HEK293 (cell line): ENCODE data around the gene KIAA1958.

ENCODE experiments used
- CTCF ChIA-PET: fragments of 350-600 bp; formaldehyde crosslinking; extraction: SDS; loops from one replicate; lab custom pipeline; 2021; ENCODE audit warnings: antibody characterized with exemption; lab: Yijun Ruan, JAX
- POLR2A ChIA-PET: fragments of 300-600 bp; formaldehyde crosslinking; extraction: SDS; loops from one replicate; lab custom pipeline; 2020; ENCODE audit warnings: antibody characterized with exemption, inconsistent platforms; lab: Yijun Ruan, JAX
- H3K27ac ChIP-seq: fragments of 200-500 bp; sonication (Bioruptor generic); 2 replicates; pipeline ENCODE4 v1.5.1; 2014; ENCODE audit warnings: low read depth, low read length, control low read depth, inconsistent platforms; ENCODE audit errors: extremely low read depth
- H3K36me3 ChIP-seq, 2 experiments: fragments of 200-500 bp in 1 of 2; sonication (Bioruptor generic) in 1 of 2; 1 replicate in 1 of 2; 2 replicates in 1 of 2; pipeline ENCODE4 v1.5.1; 2014 to 2017; ENCODE audit warnings: inconsistent platforms in 2 of 2, low read length in 2 of 2; ENCODE audit not compliant: control insufficient read depth in 2 of 2, insufficient read depth in 1 of 2
- H3K4me1 ChIP-seq: fragments of 200-500 bp; sonication (Bioruptor generic); 2 replicates; pipeline ENCODE4 v1.5.1; 2014; ENCODE audit warnings: mild to moderate bottlenecking, low read length, inconsistent platforms; ENCODE audit not compliant: control insufficient read depth, insufficient read depth
- H3K4me3 ChIP-seq: 2 replicates; pipeline ENCODE4 v1.5.1; 2011; ENCODE audit warnings: low read depth, mild to moderate bottlenecking, control low read depth, low read length, moderate library complexity
- H3K9me3 ChIP-seq: fragments of 200-500 bp; sonication (Bioruptor generic); 2 replicates; pipeline ENCODE4 v1.5.1; 2014; ENCODE audit warnings: low read depth, low read length, inconsistent platforms; ENCODE audit not compliant: control insufficient read depth, insufficient read depth
- EGR2 ChIP-seq: fragments of 450-650 bp; formaldehyde crosslinking; IDR thresholded peaks from 2 replicates; pipeline ENCODE4 v1.5.1; 2016; ENCODE audit warnings: low read depth, missing biosample characterization, missing genetic modification characterization
- FEZF1 ChIP-seq: fragments of 450-650 bp; formaldehyde crosslinking; IDR thresholded peaks from 2 replicates; pipeline ENCODE4 v1.5.1; 2016; ENCODE audit warnings: missing biosample characterization, missing genetic modification characterization
- GLIS1 ChIP-seq: fragments of 450-650 bp; formaldehyde crosslinking; IDR thresholded peaks from 2 replicates; pipeline ENCODE4 v1.5.1; 2016; ENCODE audit warnings: missing biosample characterization, missing genetic modification characterization
- KLF10 ChIP-seq: fragments of 450-650 bp; IDR thresholded peaks from 2 replicates; pipeline ENCODE4 v1.5.1; 2018; ENCODE audit warnings: missing biosample characterization, mild to moderate bottlenecking, missing genetic modification characterization
- KLF9 ChIP-seq: fragments of 450-650 bp; formaldehyde crosslinking; IDR thresholded peaks from 2 replicates; pipeline ENCODE4 v1.5.1; 2016; ENCODE audit warnings: missing biosample characterization, missing genetic modification characterization, low read depth
- SETDB1 ChIP-seq: IDR thresholded peaks from one replicate; pipeline ENCODE4 v1.6.1; 2017; ENCODE audit warnings: mild to moderate bottlenecking, low read length, moderate library complexity, mixed read lengths; ENCODE audit not compliant: insufficient read length
- SP2 ChIP-seq: fragments of 450-650 bp; formaldehyde crosslinking; IDR thresholded peaks from 2 replicates; pipeline ENCODE4 v1.5.1; 2016; ENCODE audit warnings: missing biosample characterization, missing genetic modification characterization
- ZBTB17 ChIP-seq: fragments of 450-650 bp; formaldehyde crosslinking; IDR thresholded peaks from 2 replicates; pipeline ENCODE4 v1.5.1; 2016; ENCODE audit warnings: missing biosample characterization, missing genetic modification characterization
- ZBTB20 ChIP-seq: fragments of 450-650 bp; formaldehyde crosslinking; IDR thresholded peaks from 2 replicates; pipeline ENCODE4 v1.5.1; 2016; ENCODE audit warnings: missing biosample characterization, missing genetic modification characterization
- ZBTB21 ChIP-seq: fragments of 450-650 bp; formaldehyde crosslinking; IDR thresholded peaks from 2 replicates; pipeline ENCODE4 v1.5.1; 2017; ENCODE audit warnings: missing biosample characterization, missing genetic modification characterization
- ZIC2 ChIP-seq: fragments of 450-650 bp; formaldehyde crosslinking; IDR thresholded peaks from 2 replicates; pipeline ENCODE4 v1.5.1; 2016; ENCODE audit warnings: missing biosample characterization, missing genetic modification characterization
- ZNF148 ChIP-seq: fragments of 450-650 bp; formaldehyde crosslinking; IDR thresholded peaks from 2 replicates; pipeline ENCODE4 v1.5.0; 2017; ENCODE audit warnings: missing biosample characterization, missing genetic modification characterization, borderline replicate concordance
- ZNF202 ChIP-seq: fragments of 450-650 bp; formaldehyde crosslinking; IDR thresholded peaks from 2 replicates; pipeline ENCODE4 v1.5.1; 2016; ENCODE audit warnings: missing biosample characterization, missing genetic modification characterization, borderline replicate concordance
- ZNF335 ChIP-seq: fragments of 450-650 bp; formaldehyde crosslinking; conservative IDR thresholded peaks from 2 replicates; pipeline ENCODE4 v1.5.1; 2016; ENCODE audit warnings: missing biosample characterization, missing genetic modification characterization
- ZNF548 ChIP-seq: fragments of 450-650 bp; formaldehyde crosslinking; IDR thresholded peaks from 2 replicates; pipeline ENCODE4 v1.5.1; 2016; ENCODE audit warnings: missing biosample characterization, missing genetic modification characterization
- ZNF600 ChIP-seq: fragments of 450-650 bp; formaldehyde crosslinking; IDR thresholded peaks from 2 replicates; pipeline ENCODE4 v1.5.1; 2016; ENCODE audit warnings: missing biosample characterization, missing genetic modification characterization
- ZNF660 ChIP-seq: fragments of 450-650 bp; IDR thresholded peaks from 2 replicates; pipeline ENCODE4 v1.5.1; 2018; ENCODE audit warnings: missing biosample characterization, mild to moderate bottlenecking, missing genetic modification characterization
- ZNF76 ChIP-seq: fragments of 450-650 bp; formaldehyde crosslinking; IDR thresholded peaks from 2 replicates; pipeline ENCODE4; 2016; ENCODE audit warnings: low read depth, missing biosample characterization, missing genetic modification characterization, borderline replicate concordance
- TF ChIP-seq, protein P1 (sequence below): fragments of 450-650 bp; formaldehyde crosslinking; conservative IDR thresholded peaks from 2 replicates; pipeline ENCODE4 v1.5.1; 2016; ENCODE audit warnings: low read depth, missing biosample characterization, missing genetic modification characterization
- TF ChIP-seq, protein P2 (sequence below): fragments of 450-650 bp; formaldehyde crosslinking; IDR thresholded peaks from 2 replicates; pipeline ENCODE4 v1.5.1; 2016; ENCODE audit warnings: missing biosample characterization, missing genetic modification characterization
- TF ChIP-seq, protein P3 (sequence below): fragments of 450-650 bp; formaldehyde crosslinking; IDR thresholded peaks from 2 replicates; pipeline ENCODE4 v1.5.1; 2016; ENCODE audit warnings: missing biosample characterization, missing genetic modification characterization
- TF ChIP-seq, protein P4 (sequence below): fragments of 450-650 bp; formaldehyde crosslinking; IDR thresholded peaks from 2 replicates; pipeline ENCODE4 v1.5.1; 2016; ENCODE audit warnings: missing biosample characterization, missing genetic modification characterization
- TF ChIP-seq, protein P5 (sequence below): sonication (generic); formaldehyde crosslinking; IDR thresholded peaks from 2 replicates; pipeline ENCODE4 v1.8.1; 2022; ENCODE audit warnings: mild to moderate bottlenecking, moderate library complexity, missing genetic modification reagents

KIAA1958 gene

DNA sequence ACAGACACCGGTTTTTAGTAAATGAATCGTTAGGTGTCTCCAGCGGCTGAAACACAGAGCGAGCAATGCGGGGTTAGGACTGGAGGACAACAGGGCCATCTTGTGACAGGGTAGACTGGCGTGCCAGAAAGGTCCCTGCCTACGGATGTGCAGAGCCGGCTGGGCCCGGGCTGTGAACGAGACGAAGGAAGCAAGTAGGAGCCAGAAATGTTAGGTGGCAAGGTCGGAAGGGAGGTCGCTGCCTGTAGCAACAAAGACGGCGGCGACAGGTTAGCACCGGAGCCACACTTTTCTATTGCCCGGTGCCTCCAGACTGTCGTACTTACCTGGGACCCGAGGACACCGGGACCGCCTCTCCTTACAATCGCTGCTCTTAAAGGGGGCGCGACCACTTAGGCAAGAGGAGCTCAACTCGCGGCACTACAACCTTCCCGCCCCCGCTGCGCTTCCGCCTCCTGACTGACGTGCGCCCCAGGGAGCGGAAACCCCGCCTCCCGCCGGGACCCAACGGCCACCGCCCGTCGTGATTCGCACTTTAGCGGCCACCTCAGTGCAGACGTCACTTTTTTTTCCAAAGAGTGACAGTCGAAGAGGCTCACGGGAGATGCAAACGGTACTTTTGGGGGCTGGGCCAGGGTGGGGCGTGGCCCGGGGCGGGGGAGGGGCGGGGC lies 231.2 kb downstream of the KIAA1958 start, which contains the start of gene INIP:
Gene INIP, minus strand, starts transcription at position 457 of the 671 bp plus-strand sequence. CDS start 1,632 bp downstream, outside the sequence.
- Histone ChIP-seq H3K4me1 (no peaks in the 10 kb centered on the region), H3K4me3 (peak within 1 kb of the TSS; percentile 81), H3K36me3 (peaks cover 0 to 6% of the 10 kb centered on the region in 2 experiments; a peak in 2 of 3 replicates), H3K27ac (peak within 1 kb of the TSS; percentile 57), H3K9me3 (no peaks in the 10 kb centered on the region)
- ChIA-PET CTCF (interaction anchor here (0.6 to 4.3 kb wide), 12 partner anchors 12 to 951 kb away, joined by 3 to 20 read pairs (median 4); no protein-coding TSS in a partner anchor), POLR2A (interaction anchor here (0.6 to 2.1 kb wide), 19 partner anchors 9 to 605 kb away, joined by 3 to 18 read pairs (median 4); partner anchors contain the start of genes HSDL2, KIAA1958 and SNX30)
- TF ChIP-seq GLIS1 (tag by site-specific recombination) (peak; percentile 86), ZNF202 (tag by site-specific recombination) (no peak), ZBTB17 (tag by site-specific recombination) (peak; percentile 64), KLF9 (tag by site-specific recombination) (peak; percentile 77), SP2 (tag by site-specific recombination) (peak; percentile 92), ZNF660 (tag by site-specific recombination) (0 out of 2 replicates have a peak, but pooled peaks have one; percentile 33), ZNF76 (tag by site-specific recombination) (peak; percentile 70; the same call in 1 of the 2 replicates), ZNF148 (tag by site-specific recombination) (no peak), ZBTB21 (tag by site-specific recombination) (peak; percentile 53; the same call in 1 of the 2 replicates), ZBTB20 (tag by site-specific recombination) (peak; percentile 89), ZIC2 (tag by site-specific recombination) (peak; percentile 83), SETDB1 (no peak), ZNF335 (tag by site-specific recombination) (peak; percentile 88), EGR2 (tag by site-specific recombination) (peak; percentile 38), KLF10 (tag by site-specific recombination) (peak; percentile 82), ZNF600 (tag by site-specific recombination) (peak; percentile 83), ZNF548 (tag by site-specific recombination) (no peak), FEZF1 (tag by site-specific recombination) (peak; percentile 16; the same call in 1 of the 2 replicates)
- TF ChIP-seq, protein P1, sequence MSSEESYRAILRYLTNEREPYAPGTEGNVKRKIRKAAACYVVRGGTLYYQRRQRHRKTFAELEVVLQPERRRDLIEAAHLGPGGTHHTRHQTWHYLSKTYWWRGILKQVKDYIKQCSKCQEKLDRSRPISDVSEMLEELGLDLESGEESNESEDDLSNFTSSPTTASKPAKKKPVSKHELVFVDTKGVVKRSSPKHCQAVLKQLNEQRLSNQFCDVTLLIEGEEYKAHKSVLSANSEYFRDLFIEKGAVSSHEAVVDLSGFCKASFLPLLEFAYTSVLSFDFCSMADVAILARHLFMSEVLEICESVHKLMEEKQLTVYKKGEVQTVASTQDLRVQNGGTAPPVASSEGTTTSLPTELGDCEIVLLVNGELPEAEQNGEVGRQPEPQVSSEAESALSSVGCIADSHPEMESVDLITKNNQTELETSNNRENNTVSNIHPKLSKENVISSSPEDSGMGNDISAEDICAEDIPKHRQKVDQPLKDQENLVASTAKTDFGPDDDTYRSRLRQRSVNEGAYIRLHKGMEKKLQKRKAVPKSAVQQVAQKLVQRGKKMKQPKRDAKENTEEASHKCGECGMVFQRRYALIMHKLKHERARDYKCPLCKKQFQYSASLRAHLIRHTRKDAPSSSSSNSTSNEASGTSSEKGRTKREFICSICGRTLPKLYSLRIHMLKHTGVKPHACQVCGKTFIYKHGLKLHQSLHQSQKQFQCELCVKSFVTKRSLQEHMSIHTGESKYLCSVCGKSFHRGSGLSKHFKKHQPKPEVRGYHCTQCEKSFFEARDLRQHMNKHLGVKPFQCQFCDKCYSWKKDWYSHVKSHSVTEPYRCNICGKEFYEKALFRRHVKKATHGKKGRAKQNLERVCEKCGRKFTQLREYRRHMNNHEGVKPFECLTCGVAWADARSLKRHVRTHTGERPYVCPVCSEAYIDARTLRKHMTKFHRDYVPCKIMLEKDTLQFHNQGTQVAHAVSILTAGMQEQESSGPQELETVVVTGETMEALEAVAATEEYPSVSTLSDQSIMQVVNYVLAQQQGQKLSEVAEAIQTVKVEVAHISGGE: peak; percentile 80
- TF ChIP-seq, protein P2, sequence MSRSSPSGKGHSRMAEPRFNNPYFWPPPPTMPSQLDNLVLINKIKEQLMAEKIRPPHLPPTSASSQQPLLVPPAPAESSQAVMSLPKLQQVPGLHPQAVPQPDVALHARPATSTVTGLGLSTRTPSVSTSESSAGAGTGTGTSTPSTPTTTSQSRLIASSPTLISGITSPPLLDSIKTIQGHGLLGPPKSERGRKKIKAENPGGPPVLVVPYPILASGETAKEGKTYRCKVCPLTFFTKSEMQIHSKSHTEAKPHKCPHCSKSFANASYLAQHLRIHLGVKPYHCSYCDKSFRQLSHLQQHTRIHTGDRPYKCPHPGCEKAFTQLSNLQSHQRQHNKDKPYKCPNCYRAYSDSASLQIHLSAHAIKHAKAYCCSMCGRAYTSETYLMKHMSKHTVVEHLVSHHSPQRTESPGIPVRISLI: peak; percentile 73; the same call in 1 of the 2 replicates
- TF ChIP-seq, protein P3, sequence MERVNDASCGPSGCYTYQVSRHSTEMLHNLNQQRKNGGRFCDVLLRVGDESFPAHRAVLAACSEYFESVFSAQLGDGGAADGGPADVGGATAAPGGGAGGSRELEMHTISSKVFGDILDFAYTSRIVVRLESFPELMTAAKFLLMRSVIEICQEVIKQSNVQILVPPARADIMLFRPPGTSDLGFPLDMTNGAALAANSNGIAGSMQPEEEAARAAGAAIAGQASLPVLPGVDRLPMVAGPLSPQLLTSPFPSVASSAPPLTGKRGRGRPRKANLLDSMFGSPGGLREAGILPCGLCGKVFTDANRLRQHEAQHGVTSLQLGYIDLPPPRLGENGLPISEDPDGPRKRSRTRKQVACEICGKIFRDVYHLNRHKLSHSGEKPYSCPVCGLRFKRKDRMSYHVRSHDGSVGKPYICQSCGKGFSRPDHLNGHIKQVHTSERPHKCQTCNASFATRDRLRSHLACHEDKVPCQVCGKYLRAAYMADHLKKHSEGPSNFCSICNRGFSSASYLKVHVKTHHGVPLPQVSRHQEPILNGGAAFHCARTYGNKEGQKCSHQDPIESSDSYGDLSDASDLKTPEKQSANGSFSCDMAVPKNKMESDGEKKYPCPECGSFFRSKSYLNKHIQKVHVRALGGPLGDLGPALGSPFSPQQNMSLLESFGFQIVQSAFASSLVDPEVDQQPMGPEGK (tag by site-specific recombination): peak; percentile 66
- TF ChIP-seq, protein P4, sequence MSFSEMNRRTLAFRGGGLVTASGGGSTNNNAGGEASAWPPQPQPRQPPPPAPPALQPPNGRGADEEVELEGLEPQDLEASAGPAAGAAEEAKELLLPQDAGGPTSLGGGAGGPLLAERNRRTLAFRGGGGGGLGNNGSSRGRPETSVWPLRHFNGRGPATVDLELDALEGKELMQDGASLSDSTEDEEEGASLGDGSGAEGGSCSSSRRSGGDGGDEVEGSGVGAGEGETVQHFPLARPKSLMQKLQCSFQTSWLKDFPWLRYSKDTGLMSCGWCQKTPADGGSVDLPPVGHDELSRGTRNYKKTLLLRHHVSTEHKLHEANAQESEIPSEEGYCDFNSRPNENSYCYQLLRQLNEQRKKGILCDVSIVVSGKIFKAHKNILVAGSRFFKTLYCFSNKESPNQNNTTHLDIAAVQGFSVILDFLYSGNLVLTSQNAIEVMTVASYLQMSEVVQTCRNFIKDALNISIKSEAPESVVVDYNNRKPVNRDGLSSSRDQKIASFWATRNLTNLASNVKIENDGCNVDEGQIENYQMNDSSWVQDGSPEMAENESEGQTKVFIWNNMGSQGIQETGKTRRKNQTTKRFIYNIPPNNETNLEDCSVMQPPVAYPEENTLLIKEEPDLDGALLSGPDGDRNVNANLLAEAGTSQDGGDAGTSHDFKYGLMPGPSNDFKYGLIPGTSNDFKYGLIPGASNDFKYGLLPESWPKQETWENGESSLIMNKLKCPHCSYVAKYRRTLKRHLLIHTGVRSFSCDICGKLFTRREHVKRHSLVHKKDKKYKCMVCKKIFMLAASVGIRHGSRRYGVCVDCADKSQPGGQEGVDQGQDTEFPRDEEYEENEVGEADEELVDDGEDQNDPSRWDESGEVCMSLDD (tag by site-specific recombination): 0 out of 2 replicates have a peak, but pooled peaks have one; percentile 43
- TF ChIP-seq, protein P5, sequence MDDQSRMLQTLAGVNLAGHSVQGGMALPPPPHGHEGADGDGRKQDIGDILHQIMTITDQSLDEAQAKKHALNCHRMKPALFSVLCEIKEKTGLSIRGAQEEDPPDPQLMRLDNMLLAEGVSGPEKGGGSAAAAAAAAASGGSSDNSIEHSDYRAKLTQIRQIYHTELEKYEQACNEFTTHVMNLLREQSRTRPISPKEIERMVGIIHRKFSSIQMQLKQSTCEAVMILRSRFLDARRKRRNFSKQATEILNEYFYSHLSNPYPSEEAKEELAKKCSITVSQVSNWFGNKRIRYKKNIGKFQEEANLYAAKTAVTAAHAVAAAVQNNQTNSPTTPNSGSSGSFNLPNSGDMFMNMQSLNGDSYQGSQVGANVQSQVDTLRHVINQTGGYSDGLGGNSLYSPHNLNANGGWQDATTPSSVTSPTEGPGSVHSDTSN (CRISPR knock-in tag): peak; percentile 91
